ENCODE results near the gene FMN2. TPM values are rescaled to one million over a fixed set of nuclear protein-coding genes. Genes with fewer than 3 reads are reported as not detected.

FMN2 gene
- total RNA-seq, 1 experiment from 2014 or later = not detected

DNA sequence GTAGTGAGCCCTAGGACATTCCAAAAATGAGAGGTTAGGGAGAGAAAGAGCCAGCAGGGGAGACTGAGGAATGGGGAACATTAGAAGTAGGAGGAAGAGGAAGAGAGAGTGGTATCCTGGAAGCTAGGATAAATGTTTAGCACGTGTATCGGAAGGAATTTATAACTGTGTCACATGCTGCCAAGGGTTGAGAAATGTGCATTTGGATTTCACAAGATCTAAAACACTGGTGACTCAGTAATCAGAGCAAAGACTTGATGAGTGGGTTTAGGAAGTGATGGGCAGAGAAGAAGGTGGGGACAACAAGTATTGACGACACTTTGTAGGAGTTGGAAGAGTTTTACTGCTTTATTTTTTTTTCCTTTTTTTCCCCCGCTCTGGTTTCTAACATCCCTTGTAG, 193.9 kb downstream of the FMN2 start:
- Histone ChIP-seq H3K36me3 (ENCODE audit: control insufficient read depth, insufficient read depth, low read length) (no peaks in the 10 kb centered on the region), H3K9me3 (no peaks in the 10 kb centered on the region), H3K4me1 (peaks cover 6% of the 10 kb centered on the region; the same call in 1 of the 2 replicates), H3K4me3 (ENCODE audit: low read depth, low read length) (no peak overlapping the region), H3K27me3 (replicated peaks; ENCODE audit: control insufficient read depth, insufficient read depth, low read length) (no peaks in the 10 kb centered on the region)
- no peak overlapping the region for H3K4me3 Mint-ChIP-seq (ENCODE audit: unreplicated experiment)
- no peaks in the 10 kb centered on the region for H3K4me1 Mint-ChIP-seq (ENCODE audit: low read depth, unreplicated experiment)
- ChIA-PET POLR2A (no interaction called here), CTCF (no interaction called here)
- peaks cover 6% of the 10 kb centered on the region for H3K27me3 Mint-ChIP-seq (ENCODE audit: insufficient read depth, unreplicated experiment)
- no peaks in the 10 kb centered on the region for H3K9me3 Mint-ChIP-seq (ENCODE audit: unreplicated experiment)
- DNase-seq = no peak
- intact Hi-C loops (cut with micrococcal nuclease; ENCODE audit: unreplicated experiment) = loop anchor here (10.0 kb wide), 1 partner anchor 409 kb away; no protein-coding TSS in a partner anchor
- BruUV-seq (replicated peaks) = no TSS peak
- no peak overlapping the region for H3K27ac Mint-ChIP-seq (ENCODE audit: unreplicated experiment)
- H3K36me3 Mint-ChIP-seq (ENCODE audit: insufficient read depth, unreplicated experiment) = no peaks in the 10 kb centered on the region
- TF ChIP-seq, protein P1, sequence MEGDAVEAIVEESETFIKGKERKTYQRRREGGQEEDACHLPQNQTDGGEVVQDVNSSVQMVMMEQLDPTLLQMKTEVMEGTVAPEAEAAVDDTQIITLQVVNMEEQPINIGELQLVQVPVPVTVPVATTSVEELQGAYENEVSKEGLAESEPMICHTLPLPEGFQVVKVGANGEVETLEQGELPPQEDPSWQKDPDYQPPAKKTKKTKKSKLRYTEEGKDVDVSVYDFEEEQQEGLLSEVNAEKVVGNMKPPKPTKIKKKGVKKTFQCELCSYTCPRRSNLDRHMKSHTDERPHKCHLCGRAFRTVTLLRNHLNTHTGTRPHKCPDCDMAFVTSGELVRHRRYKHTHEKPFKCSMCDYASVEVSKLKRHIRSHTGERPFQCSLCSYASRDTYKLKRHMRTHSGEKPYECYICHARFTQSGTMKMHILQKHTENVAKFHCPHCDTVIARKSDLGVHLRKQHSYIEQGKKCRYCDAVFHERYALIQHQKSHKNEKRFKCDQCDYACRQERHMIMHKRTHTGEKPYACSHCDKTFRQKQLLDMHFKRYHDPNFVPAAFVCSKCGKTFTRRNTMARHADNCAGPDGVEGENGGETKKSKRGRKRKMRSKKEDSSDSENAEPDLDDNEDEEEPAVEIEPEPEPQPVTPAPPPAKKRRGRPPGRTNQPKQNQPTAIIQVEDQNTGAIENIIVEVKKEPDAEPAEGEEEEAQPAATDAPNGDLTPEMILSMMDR (IDR thresholded peaks at IDR 0.05; ENCODE audit: insufficient read depth in 1 of 2, low read depth in 1 of 2, low read length in 1 of 2, severe bottlenecking in 1 of 2, unreplicated experiment in 1 of 2) = no peak

DNA sequence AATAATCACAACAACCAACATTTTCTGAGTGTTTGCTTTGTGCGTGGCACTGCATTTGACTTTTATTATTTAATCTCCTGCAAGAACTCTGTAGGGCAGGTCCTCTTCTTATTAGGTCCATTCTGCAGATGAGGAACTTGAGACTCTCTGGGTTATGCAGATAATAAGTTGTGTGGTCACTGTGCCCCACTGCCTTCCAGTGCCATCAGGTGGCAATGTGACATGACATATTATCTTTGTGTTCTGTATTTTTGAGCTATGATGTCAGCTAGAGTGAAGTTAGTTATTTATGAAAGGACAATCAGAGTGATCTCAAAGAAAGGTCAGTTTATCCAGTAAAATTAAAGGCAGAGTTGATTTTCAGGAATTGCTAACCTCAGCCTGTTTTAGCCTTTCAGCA, 196.0 kb downstream of the FMN2 start:
- Mint-ChIP-seq H3K27me3 (ENCODE audit: insufficient read depth, unreplicated experiment) (peaks cover 6% of the 10 kb centered on the region), H3K27ac (ENCODE audit: unreplicated experiment) (no peak overlapping the region), H3K36me3 (ENCODE audit: insufficient read depth, unreplicated experiment) (no peaks in the 10 kb centered on the region), H3K9me3 (ENCODE audit: unreplicated experiment) (no peaks in the 10 kb centered on the region), H3K4me3 (ENCODE audit: unreplicated experiment) (no peak overlapping the region), H3K4me1 (ENCODE audit: low read depth, unreplicated experiment) (no peaks in the 10 kb centered on the region)
- Histone ChIP-seq H3K27me3 (replicated peaks; ENCODE audit: control insufficient read depth, insufficient read depth, low read length) (no peaks in the 10 kb centered on the region), H3K9me3 (no peaks in the 10 kb centered on the region), H3K4me3 (ENCODE audit: low read depth, low read length) (no peak overlapping the region), H3K36me3 (ENCODE audit: control insufficient read depth, insufficient read depth, low read length) (no peaks in the 10 kb centered on the region), H3K4me1 (no peaks in the 10 kb centered on the region)
- ChIA-PET POLR2A (no interaction called here), CTCF (no interaction called here)
- TF ChIP-seq, protein P1 (IDR thresholded peaks at IDR 0.05; ENCODE audit: insufficient read depth in 1 of 2, low read depth in 1 of 2, low read length in 1 of 2, severe bottlenecking in 1 of 2, unreplicated experiment in 1 of 2) = no peak
- intact Hi-C loops (cut with micrococcal nuclease; ENCODE audit: unreplicated experiment) = loop anchor here (10.0 kb wide), 1 partner anchor 407 kb away; no protein-coding TSS in a partner anchor
- no TSS peak for BruUV-seq (replicated peaks)
- DNase-seq = no peak

DNA sequence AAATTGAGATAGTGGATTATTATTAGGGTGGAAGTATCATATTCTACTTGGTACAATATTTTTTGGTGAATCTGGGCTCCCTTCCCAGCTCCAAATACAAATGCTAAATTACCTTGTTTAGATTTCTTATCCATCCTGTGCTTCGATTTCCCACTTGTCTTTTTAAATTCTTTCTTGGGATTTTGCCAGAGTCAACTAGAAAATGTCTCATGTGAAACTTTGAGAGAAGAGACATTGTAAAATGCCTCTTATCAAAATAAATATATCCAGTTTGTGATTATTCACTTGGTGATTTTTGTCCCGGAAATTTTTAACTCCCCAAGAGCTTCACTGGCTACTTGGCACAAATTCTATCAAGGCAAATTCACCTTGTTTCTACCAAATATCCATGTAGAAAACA, 202.0 kb downstream of the FMN2 start:
- DNase-seq = no peak
- H3K27ac Mint-ChIP-seq (ENCODE audit: unreplicated experiment) = no peak overlapping the region

More for the DNA sequence above, 202.0 kb downstream of the FMN2 start:
- no peaks in the 10 kb centered on the region for H3K4me1 Mint-ChIP-seq (ENCODE audit: low read depth, unreplicated experiment)
- no peak overlapping the region for H3K4me3 Mint-ChIP-seq (ENCODE audit: unreplicated experiment)
- no peaks in the 10 kb centered on the region for H3K9me3 Mint-ChIP-seq (ENCODE audit: unreplicated experiment)
- Histone ChIP-seq H3K4me3 (ENCODE audit: low read depth, low read length) (no peak overlapping the region), H3K9me3 (no peaks in the 10 kb centered on the region), H3K27me3 (replicated peaks; ENCODE audit: control insufficient read depth, insufficient read depth, low read length) (no peaks in the 10 kb centered on the region), H3K36me3 (ENCODE audit: control insufficient read depth, insufficient read depth, low read length) (no peaks in the 10 kb centered on the region), H3K4me1 (no peaks in the 10 kb centered on the region)
- H3K36me3 Mint-ChIP-seq (ENCODE audit: insufficient read depth, unreplicated experiment) = no peaks in the 10 kb centered on the region
- TF ChIP-seq, protein P1 (IDR thresholded peaks at IDR 0.05; ENCODE audit: insufficient read depth in 1 of 2, low read depth in 1 of 2, low read length in 1 of 2, severe bottlenecking in 1 of 2, unreplicated experiment in 1 of 2) = no peak
- intact Hi-C loops (cut with micrococcal nuclease; ENCODE audit: unreplicated experiment) = no loop called here
- no peaks in the 10 kb centered on the region for H3K27me3 Mint-ChIP-seq (ENCODE audit: insufficient read depth, unreplicated experiment)
- ChIA-PET CTCF (no interaction called here), POLR2A (no interaction called here)
- BruUV-seq (replicated peaks) = no TSS peak
